IMR-90 (cell line): ENCODE data around the gene RAD17.

ENCODE experiments used
- CEBPB ChIP-seq: IDR thresholded peaks from 2 replicates; pipeline ENCODE4 v1.6.1; 2012; ENCODE audit warnings: low read depth, low read length, improper control_type of control experiment
- CTCF ChIP-seq: conservative IDR thresholded peaks from 2 replicates; pipeline ENCODE4 v1.5.1; 2012; ENCODE audit warnings: mild to moderate bottlenecking, low read depth, low read length, improper control_type of control experiment
- ELK1 ChIP-seq: fragments of 150-350 bp; IDR thresholded peaks from 2 replicates; pipeline ENCODE4 v1.6.1; 2016; ENCODE audit warnings: low read depth, mild to moderate bottlenecking, low read length, moderate library complexity, borderline replicate concordance
- FOS ChIP-seq: fragments of 150-350 bp; IDR thresholded peaks from 2 replicates; pipeline ENCODE4 v1.6.1; 2016; ENCODE audit warnings: low read depth, low read length
- MAFK ChIP-seq: IDR thresholded peaks from 2 replicates; pipeline ENCODE4 v1.6.1; 2012; ENCODE audit warnings: low read depth, low read length, improper control_type of control experiment
- MAZ ChIP-seq: IDR thresholded peaks from 2 replicates; pipeline ENCODE4 v1.6.1; 2012; ENCODE audit warnings: low read depth, mild to moderate bottlenecking, low read length, improper control_type of control experiment, moderate library complexity, borderline replicate concordance
- MXI1 ChIP-seq: IDR thresholded peaks from 2 replicates; pipeline ENCODE4 v1.6.1; 2012; ENCODE audit warnings: low read depth, mild to moderate bottlenecking, low read length, moderate library complexity, borderline replicate concordance
- NFE2L2 ChIP-seq: fragments of 150-350 bp; IDR thresholded peaks from 2 replicates; pipeline ENCODE4 v1.6.1; 2016; ENCODE audit warnings: low read depth, mild to moderate bottlenecking, low read length
- POLR2A ChIP-seq: IDR thresholded peaks from 2 replicates; pipeline ENCODE4 v1.6.1; 2012; ENCODE audit warnings: mild to moderate bottlenecking, low read depth, low read length
- RAD21 ChIP-seq: IDR thresholded peaks from 2 replicates; pipeline ENCODE4 v1.6.1; 2012; ENCODE audit warnings: low read length, improper control_type of control experiment
- RCOR1 ChIP-seq: IDR thresholded peaks from 2 replicates; pipeline ENCODE4 v1.6.1; 2012; ENCODE audit warnings: mild to moderate bottlenecking, low read length, improper control_type of control experiment; ENCODE audit not compliant: insufficient replicate concordance
- RFX5 ChIP-seq: IDR thresholded peaks from 2 replicates; pipeline ENCODE4 v1.8.0; 2012; ENCODE audit warnings: low read depth, mild to moderate bottlenecking, low read length, moderate library complexity
- SMC3 ChIP-seq: fragments of 150-350 bp; IDR thresholded peaks from 2 replicates; pipeline ENCODE4 v1.6.1; 2016; ENCODE audit warnings: low read depth, mild to moderate bottlenecking, antibody characterized with exemption, low read length, moderate library complexity
- USF2 ChIP-seq: fragments of 150-350 bp; IDR thresholded peaks from 2 replicates; pipeline ENCODE4 v1.6.1; 2017; ENCODE audit warnings: mild to moderate bottlenecking, antibody characterized with exemption, low read length, low read depth

- TF ChIP-seq POLR2A (no peak), RCOR1 (no peak), CTCF (no peak), CEBPB (no peak), SMC3 (no peak), FOS (no peak), RAD21 (no peak), MAFK (no peak), NFE2L2 (no peak), ELK1 (no peak), USF2 (no peak), RFX5 (no peak), MXI1 (no peak), MAZ (no peak)
These were observed 46.0 kb downstream of the RAD17 start for GRCh38 chr5:69415584-69415958.
